Measurements from ENCODE around the gene INTS12. TPM values are rescaled to one million over a fixed set of nuclear protein-coding genes. Genes with fewer than 3 reads are reported as not detected.
"Not testable (repeated sequence)": the region's sequence is repeated elsewhere in the genome, so short reads cannot be mapped to it uniquely, and the experiment has no call there.

The INTS12 gene
- 8.1 and 12.1 TPM in 2 replicates for total RNA-seq

- DNase-seq (ENCODE audit: low read depth in 2 of 2): peak; percentile 96 to 97
Measured at GRCh38 chr4:105708181-105709080, at the start of gene INTS12, which contains the start of gene GSTCD. Gene INTS12, minus strand, starts transcription at chr4:105708689. Its CDS starts 8,684 bp downstream, at chr4:105700005. Gene GSTCD, plus strand, starts transcription at chr4:105708784. Its CDS starts 8,830 bp downstream, at chr4:105717614.

- DNase-seq (ENCODE audit: low read depth in 2 of 2): no peak
Measured at GRCh38 chr4:105755375-105755774, 46.9 kb upstream of the INTS12 start.

GRCh38 chr4:105753361-105753760, 44.9 kb upstream of the INTS12 start:
- no peak for DNase-seq (ENCODE audit: low read depth in 2 of 2)

GRCh38 chr4:105751718-105752299, 43.3 kb upstream of the INTS12 start:
- no peak for DNase-seq (ENCODE audit: low read depth in 2 of 2)

- no peak for DNase-seq (ENCODE audit: low read depth in 2 of 2)
Measured at GRCh38 chr4:105748222-105748621, 39.7 kb upstream of the INTS12 start.

- peak in 1 of 2 donors; percentile 2 for DNase-seq (ENCODE audit: low read depth in 2 of 2)
Measured at GRCh38 chr4:105741548-105741947, 33.1 kb upstream of the INTS12 start.

GRCh38 chr4:105735217-105735616, 26.7 kb upstream of the INTS12 start:
- DNase-seq (ENCODE audit: low read depth in 2 of 2): not testable (repeated sequence)

GRCh38 chr4:105729895-105730294, 21.4 kb upstream of the INTS12 start:
- not testable (repeated sequence) for DNase-seq (ENCODE audit: low read depth in 2 of 2)

GRCh38 chr4:105725623-105726022, 17.1 kb upstream of the INTS12 start:
- DNase-seq (ENCODE audit: low read depth in 2 of 2): no peak

- DNase-seq (ENCODE audit: low read depth in 2 of 2): peak in 1 of 2 donors; percentile 17
Measured at GRCh38 chr4:105719204-105719603, 10.7 kb upstream of the INTS12 start.

GRCh38 chr4:105715692-105716278, 7.3 kb upstream of the INTS12 start:
- DNase-seq (ENCODE audit: low read depth in 2 of 2): peak; percentile 52 to 66

GRCh38 chr4:105714932-105715331, 6.4 kb upstream of the INTS12 start:
- no peak for DNase-seq (ENCODE audit: low read depth in 2 of 2)

- peak in 1 of 2 donors; percentile 6 for DNase-seq (ENCODE audit: low read depth in 2 of 2)
Measured at GRCh38 chr4:105714071-105714521, 5.6 kb upstream of the INTS12 start.

GRCh38 chr4:105712766-105713165, 4.3 kb upstream of the INTS12 start:
- DNase-seq (ENCODE audit: low read depth in 2 of 2): no peak

GRCh38 chr4:105710678-105711077, 2.2 kb upstream of the INTS12 start:
- DNase-seq (ENCODE audit: low read depth in 2 of 2): no peak

- DNase-seq (ENCODE audit: low read depth in 2 of 2): no peak
Measured at GRCh38 chr4:105710012-105710600, 1.6 kb upstream of the INTS12 start.

GRCh38 chr4:105709081-105709450, 577 bp upstream of the INTS12 start:
- peak; percentile 32 to 47 for DNase-seq (ENCODE audit: low read depth in 2 of 2)

GRCh38 chr4:105707782-105708180, 708 bp downstream of the INTS12 start:
- peak; percentile 5 to 30 for DNase-seq (ENCODE audit: low read depth in 2 of 2)

- no peak for DNase-seq (ENCODE audit: low read depth in 2 of 2)
Measured at GRCh38 chr4:105698607-105699006, 9.9 kb downstream of the INTS12 start.

GRCh38 chr4:105695832-105696231, 12.7 kb downstream of the INTS12 start:
- not testable (repeated sequence) for DNase-seq (ENCODE audit: low read depth in 2 of 2)

- not testable (repeated sequence) for DNase-seq (ENCODE audit: low read depth in 2 of 2)
Measured at GRCh38 chr4:105694812-105695211, 13.7 kb downstream of the INTS12 start.

- DNase-seq (ENCODE audit: low read depth in 2 of 2): no peak
Measured at GRCh38 chr4:105686571-105686970, 21.9 kb downstream of the INTS12 start.
